Measurements from ENCODE around the gene GPC5.

DNA sequence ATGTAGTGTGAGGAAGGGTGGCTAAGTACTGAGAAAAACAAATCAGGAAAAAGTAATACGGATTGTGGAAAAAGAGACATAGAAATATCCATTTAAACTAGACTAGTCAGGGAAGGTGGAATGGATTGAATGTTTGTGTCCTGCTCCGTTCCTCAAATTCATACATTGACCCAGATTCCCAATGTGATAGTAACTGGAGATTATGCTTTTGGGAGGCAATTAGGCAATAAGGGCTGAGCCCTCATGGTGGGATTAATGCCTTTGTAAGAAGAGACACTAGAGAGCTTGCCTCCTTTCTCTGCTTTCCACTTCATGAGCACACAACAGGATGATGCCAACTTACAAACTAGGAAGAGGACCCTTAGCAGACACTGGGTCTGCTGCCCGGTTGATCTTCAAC, 1063.0 kb downstream of the GPC5 start:
- TF ChIP-seq, protein P1, sequence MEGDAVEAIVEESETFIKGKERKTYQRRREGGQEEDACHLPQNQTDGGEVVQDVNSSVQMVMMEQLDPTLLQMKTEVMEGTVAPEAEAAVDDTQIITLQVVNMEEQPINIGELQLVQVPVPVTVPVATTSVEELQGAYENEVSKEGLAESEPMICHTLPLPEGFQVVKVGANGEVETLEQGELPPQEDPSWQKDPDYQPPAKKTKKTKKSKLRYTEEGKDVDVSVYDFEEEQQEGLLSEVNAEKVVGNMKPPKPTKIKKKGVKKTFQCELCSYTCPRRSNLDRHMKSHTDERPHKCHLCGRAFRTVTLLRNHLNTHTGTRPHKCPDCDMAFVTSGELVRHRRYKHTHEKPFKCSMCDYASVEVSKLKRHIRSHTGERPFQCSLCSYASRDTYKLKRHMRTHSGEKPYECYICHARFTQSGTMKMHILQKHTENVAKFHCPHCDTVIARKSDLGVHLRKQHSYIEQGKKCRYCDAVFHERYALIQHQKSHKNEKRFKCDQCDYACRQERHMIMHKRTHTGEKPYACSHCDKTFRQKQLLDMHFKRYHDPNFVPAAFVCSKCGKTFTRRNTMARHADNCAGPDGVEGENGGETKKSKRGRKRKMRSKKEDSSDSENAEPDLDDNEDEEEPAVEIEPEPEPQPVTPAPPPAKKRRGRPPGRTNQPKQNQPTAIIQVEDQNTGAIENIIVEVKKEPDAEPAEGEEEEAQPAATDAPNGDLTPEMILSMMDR (IDR thresholded peaks at IDR 0.05; ENCODE audit: low read depth, low read length): no peak
- no peak for TF ChIP-seq EZH2phosphoT487 (IDR thresholded peaks at IDR 0.05; ENCODE audit: low read depth)

Data from OCI-LY3 (cell line).